ENCODE results near the gene SLC48A1. TPM values are rescaled to one million over a fixed set of nuclear protein-coding genes. Genes with fewer than 3 reads are reported as not detected.
A peak's percentile ranks its signal among the peaks of the same experiment; 100 is the strongest.

Gene SLC48A1
- polyA plus RNA-seq, 1 of the 3 experiments (the other 2 are of a cell fraction), result 7.3 TPM

GRCh38 chr12:47805417-47805816, 32.4 kb downstream of the SLC48A1 start:
- H4K20me1 ChIP-seq (ENCODE audit: insufficient read depth), result peaks cover 99% of the 10 kb centered on the region
- no peak for TF ChIP-seq ZBTB33 (IDR thresholded peaks at IDR 0.05; ENCODE audit: borderline replicate concordance, low read depth)
- TF ChIP-seq FOSL2 (IDR thresholded peaks at IDR 0.05; ENCODE audit: borderline replicate concordance, low read depth), result no peak
- no peak for TF ChIP-seq CTCF (IDR thresholded peaks at IDR 0.05)
- no peak for TF ChIP-seq YY1 (IDR thresholded peaks at IDR 0.05; ENCODE audit: low read depth)
- TF ChIP-seq MEF2A (IDR thresholded peaks at IDR 0.05; ENCODE audit: borderline replicate concordance, low read depth), result no peak
- no peak for TF ChIP-seq TAF1 (IDR thresholded peaks at IDR 0.05; ENCODE audit: borderline replicate concordance, low read depth, low read length)
- TF ChIP-seq NFIC (IDR thresholded peaks at IDR 0.05; ENCODE audit: borderline replicate concordance), result no peak
- TF ChIP-seq FOXJ3 (CRISPR knock-in tag; IDR thresholded peaks at IDR 0.05), result no peak
- ChIA-PET CTCF (interaction anchor here (2.0 to 15.5 kb wide), 2 partner anchors 12 to 34 kb away, joined by 6 to 247 read pairs; no protein-coding TSS in a partner anchor), POLR2A (no interaction called here)
- H3K4me2 ChIP-seq, result no peak overlapping the region
- H3K4me1 ChIP-seq (ENCODE audit: control insufficient read depth in 1 of 2, insufficient read depth in 2 of 2, low read depth in 1 of 2, low read length in 1 of 2), result peaks cover 48 to 49% of the 10 kb centered on the region in 2 experiments; a peak in 3 of 4 replicates
- no peaks in the 10 kb centered on the region for H3K9me2 ChIP-seq
- H3K36me3 ChIP-seq (replicated peaks in 1 of 2; ENCODE audit: control insufficient read depth in 1 of 2, insufficient read depth in 2 of 2, low read length in 1 of 2), result peaks cover 14 to 29% of the 10 kb centered on the region in 2 experiments
- WGBS (ENCODE audit: low lambda C conversion rate), result 89% methylated on average over 1 of the region's 2 CpGs
- no peaks in the 10 kb centered on the region for H3K27me3 ChIP-seq (ENCODE audit: insufficient read depth)
- no peaks in the 10 kb centered on the region for H3K9me3 ChIP-seq
- H3K9ac ChIP-seq, result no peak overlapping the region
- H2AFZ ChIP-seq (ENCODE audit: low read depth), result no peak overlapping the region
- H3K4me3 ChIP-seq (ENCODE audit: low read depth in 2 of 2, low read length in 1 of 2), result no peak overlapping the region
- H3F3A ChIP-seq (replicated peaks; ENCODE audit: insufficient read depth), result peaks cover 3% of the 10 kb centered on the region
- DNase-seq, result no peak
- H3K79me2 ChIP-seq (ENCODE audit: insufficient read depth), result peaks cover 100% of the 10 kb centered on the region
- no peak overlapping the region for H3K27ac ChIP-seq (ENCODE audit: low read depth in 2 of 2, low read length in 1 of 2)

GRCh38 chr12:47807338-47807737, 34.3 kb downstream of the SLC48A1 start:
- CTCF ChIA-PET, result interaction anchor here (0.7 to 15.5 kb wide), 9 partner anchors 9 to 232 kb away, joined by 3 to 247 read pairs (median 7); partner anchors contain the start of gene HDAC7
- Histone ChIP-seq H3K4me2 (peak overlapping the region; percentile 61; the same call in 1 of the 2 replicates), H3K9me3 (no peaks in the 10 kb centered on the region), H3K9ac (no peak overlapping the region), H2AFZ (ENCODE audit: low read depth) (no peak overlapping the region), H4K20me1 (ENCODE audit: insufficient read depth) (peaks cover 98% of the 10 kb centered on the region), H3K27me3 (ENCODE audit: insufficient read depth) (no peaks in the 10 kb centered on the region), H3K4me3 (ENCODE audit: low read depth in 2 of 2, low read length in 1 of 2) (no peak overlapping the region), H3K79me2 (ENCODE audit: insufficient read depth) (peaks cover 100% of the 10 kb centered on the region), H3K36me3 (replicated peaks in 1 of 2; ENCODE audit: control insufficient read depth in 1 of 2, insufficient read depth in 2 of 2, low read length in 1 of 2) (peaks cover 9 to 34% of the 10 kb centered on the region in 2 experiments), H3F3A (replicated peaks; ENCODE audit: insufficient read depth) (peaks cover 11% of the 10 kb centered on the region), H3K4me1 (ENCODE audit: control insufficient read depth in 1 of 2, insufficient read depth in 2 of 2, low read depth in 1 of 2, low read length in 1 of 2) (peaks cover 58 to 62% of the 10 kb centered on the region in 2 experiments), H3K27ac (ENCODE audit: low read depth in 2 of 2, low read length in 1 of 2) (no peak overlapping the region), H3K9me2 (no peaks in the 10 kb centered on the region)
- POLR2A ChIA-PET, result no interaction called here
- no peak for DNase-seq
- 90% methylated on average over 5 of the region's 5 CpGs for WGBS (ENCODE audit: low lambda C conversion rate)
- no peak for TF ChIP-seq CHD2 (IDR thresholded peaks at IDR 0.05; ENCODE audit: low read length, partially characterized antibody)
- no peak for TF ChIP-seq RAD21 (IDR thresholded peaks at IDR 0.05; ENCODE audit: low read length)
- no peak for TF ChIP-seq FOSL2 (IDR thresholded peaks at IDR 0.05; ENCODE audit: borderline replicate concordance, low read depth)
- no peak for TF ChIP-seq IRF3 (IDR thresholded peaks at IDR 0.05; ENCODE audit: low read depth, low read length)
- TF ChIP-seq TAF1 (IDR thresholded peaks at IDR 0.05; ENCODE audit: borderline replicate concordance, low read depth, low read length), result no peak
- TF ChIP-seq POLR2AphosphoS5 (IDR thresholded peaks at IDR 0.05; ENCODE audit: low read depth, low read length), result no peak
- no peak for TF ChIP-seq ZBTB33 (IDR thresholded peaks at IDR 0.05; ENCODE audit: borderline replicate concordance, low read depth)
- TF ChIP-seq GABPA (IDR thresholded peaks at IDR 0.05; ENCODE audit: low read depth), result no peak
- TF ChIP-seq EZH2phosphoT487 (IDR thresholded peaks at IDR 0.05; ENCODE audit: borderline replicate concordance, low read depth), result no peak
- TF ChIP-seq MAX (IDR thresholded peaks at IDR 0.05; ENCODE audit: low read depth), result no peak
- no peak for TF ChIP-seq FOXJ3 (CRISPR knock-in tag; IDR thresholded peaks at IDR 0.05)
- no peak for TF ChIP-seq MXI1 (IDR thresholded peaks at IDR 0.05; ENCODE audit: low read depth, low read length)
- no peak for TF ChIP-seq MEF2A (IDR thresholded peaks at IDR 0.05; ENCODE audit: borderline replicate concordance, low read depth)
- no peak for TF ChIP-seq RCOR1 (IDR thresholded peaks at IDR 0.05; ENCODE audit: low read length)
- TF ChIP-seq TEAD4 (IDR thresholded peaks at IDR 0.05; ENCODE audit: borderline replicate concordance, insufficient read depth), result no peak
- no peak for TF ChIP-seq NRF1 (IDR thresholded peaks at IDR 0.05; ENCODE audit: low read depth, low read length)
- TF ChIP-seq JUND (IDR thresholded peaks at IDR 0.05), result no peak

Measured in SK-N-SH (cell line).